ENCODE data around the gene MRPS15. TPM values are rescaled to one million over a fixed set of nuclear protein-coding genes. Genes with fewer than 3 reads are reported as not detected.
"Not testable (repeated sequence)": the region's sequence is repeated elsewhere in the genome, so short reads cannot be mapped to it uniquely, and the experiment has no call there.

The MRPS15 gene
- total RNA-seq, 1 donor from 2014 or later: 78.8 TPM

- Mint-ChIP-seq H3K36me3 (ENCODE audit: low read depth, unreplicated experiment) (no peaks in the 10 kb centered on the region), H3K4me3 (ENCODE audit: unreplicated experiment) (no peak overlapping the region), H3K27me3 (ENCODE audit: unreplicated experiment) (peaks cover 1% of the 10 kb centered on the region), H3K9me3 (ENCODE audit: unreplicated experiment) (no peaks in the 10 kb centered on the region), H3K4me1 (ENCODE audit: unreplicated experiment) (no peaks in the 10 kb centered on the region), H3K27ac (ENCODE audit: unreplicated experiment) (no peak overlapping the region)
- TF ChIP-seq, protein P1, sequence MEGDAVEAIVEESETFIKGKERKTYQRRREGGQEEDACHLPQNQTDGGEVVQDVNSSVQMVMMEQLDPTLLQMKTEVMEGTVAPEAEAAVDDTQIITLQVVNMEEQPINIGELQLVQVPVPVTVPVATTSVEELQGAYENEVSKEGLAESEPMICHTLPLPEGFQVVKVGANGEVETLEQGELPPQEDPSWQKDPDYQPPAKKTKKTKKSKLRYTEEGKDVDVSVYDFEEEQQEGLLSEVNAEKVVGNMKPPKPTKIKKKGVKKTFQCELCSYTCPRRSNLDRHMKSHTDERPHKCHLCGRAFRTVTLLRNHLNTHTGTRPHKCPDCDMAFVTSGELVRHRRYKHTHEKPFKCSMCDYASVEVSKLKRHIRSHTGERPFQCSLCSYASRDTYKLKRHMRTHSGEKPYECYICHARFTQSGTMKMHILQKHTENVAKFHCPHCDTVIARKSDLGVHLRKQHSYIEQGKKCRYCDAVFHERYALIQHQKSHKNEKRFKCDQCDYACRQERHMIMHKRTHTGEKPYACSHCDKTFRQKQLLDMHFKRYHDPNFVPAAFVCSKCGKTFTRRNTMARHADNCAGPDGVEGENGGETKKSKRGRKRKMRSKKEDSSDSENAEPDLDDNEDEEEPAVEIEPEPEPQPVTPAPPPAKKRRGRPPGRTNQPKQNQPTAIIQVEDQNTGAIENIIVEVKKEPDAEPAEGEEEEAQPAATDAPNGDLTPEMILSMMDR (IDR thresholded peaks at IDR 0.05; ENCODE audit: unreplicated experiment): no peak
- DNase-seq (ENCODE audit: low spot score): no peak
These were observed 44.1 kb upstream of the MRPS15 start for GRCh38 chr1:36508257-36508656.

- H3K4me1 Mint-ChIP-seq (ENCODE audit: unreplicated experiment): no peaks in the 10 kb centered on the region
- H3K27ac Mint-ChIP-seq (ENCODE audit: unreplicated experiment): no peak overlapping the region
- TF ChIP-seq, protein P1 (IDR thresholded peaks at IDR 0.05; ENCODE audit: unreplicated experiment): no peak
- H3K27me3 Mint-ChIP-seq (ENCODE audit: unreplicated experiment): no peaks in the 10 kb centered on the region
- H3K36me3 Mint-ChIP-seq (ENCODE audit: low read depth, unreplicated experiment): no peaks in the 10 kb centered on the region
- no peak for DNase-seq (ENCODE audit: low spot score)
- no peak overlapping the region for H3K4me3 Mint-ChIP-seq (ENCODE audit: unreplicated experiment)
- no peaks in the 10 kb centered on the region for H3K9me3 Mint-ChIP-seq (ENCODE audit: unreplicated experiment)
These were observed 42.2 kb upstream of the MRPS15 start for GRCh38 chr1:36506276-36506920.

- Mint-ChIP-seq H3K27me3 (ENCODE audit: unreplicated experiment) (no peaks in the 10 kb centered on the region), H3K36me3 (ENCODE audit: low read depth, unreplicated experiment) (no peaks in the 10 kb centered on the region), H3K9me3 (ENCODE audit: unreplicated experiment) (no peaks in the 10 kb centered on the region), H3K4me1 (ENCODE audit: unreplicated experiment) (no peaks in the 10 kb centered on the region), H3K27ac (ENCODE audit: unreplicated experiment) (no peak overlapping the region), H3K4me3 (ENCODE audit: unreplicated experiment) (no peak overlapping the region)
- DNase-seq (ENCODE audit: low spot score): no peak
- TF ChIP-seq, protein P1 (IDR thresholded peaks at IDR 0.05; ENCODE audit: unreplicated experiment): no peak
These were observed 39.5 kb upstream of the MRPS15 start for GRCh38 chr1:36503733-36504132.

GRCh38 chr1:36503159-36503558, 39.0 kb upstream of the MRPS15 start:
- no peaks in the 10 kb centered on the region for H3K36me3 Mint-ChIP-seq (ENCODE audit: low read depth, unreplicated experiment)
- no peaks in the 10 kb centered on the region for H3K4me1 Mint-ChIP-seq (ENCODE audit: unreplicated experiment)
- TF ChIP-seq, protein P1 (IDR thresholded peaks at IDR 0.05; ENCODE audit: unreplicated experiment): no peak
- no peak overlapping the region for H3K4me3 Mint-ChIP-seq (ENCODE audit: unreplicated experiment)
- no peak overlapping the region for H3K27ac Mint-ChIP-seq (ENCODE audit: unreplicated experiment)
- H3K9me3 Mint-ChIP-seq (ENCODE audit: unreplicated experiment): no peaks in the 10 kb centered on the region
- no peak for DNase-seq (ENCODE audit: low spot score)
- no peaks in the 10 kb centered on the region for H3K27me3 Mint-ChIP-seq (ENCODE audit: unreplicated experiment)

GRCh38 chr1:36502616-36503015, 38.4 kb upstream of the MRPS15 start:
- Mint-ChIP-seq H3K36me3 (ENCODE audit: low read depth, unreplicated experiment) (no peaks in the 10 kb centered on the region), H3K27ac (ENCODE audit: unreplicated experiment) (no peak overlapping the region), H3K27me3 (ENCODE audit: unreplicated experiment) (no peaks in the 10 kb centered on the region), H3K4me3 (ENCODE audit: unreplicated experiment) (no peak overlapping the region), H3K4me1 (ENCODE audit: unreplicated experiment) (no peaks in the 10 kb centered on the region), H3K9me3 (ENCODE audit: unreplicated experiment) (no peaks in the 10 kb centered on the region)
- TF ChIP-seq, protein P1 (IDR thresholded peaks at IDR 0.05; ENCODE audit: unreplicated experiment): no peak
- no peak for DNase-seq (ENCODE audit: low spot score)

- not testable (repeated sequence) for H3K27ac Mint-ChIP-seq (ENCODE audit: unreplicated experiment); DNase-seq (ENCODE audit: low spot score); H3K9me3 Mint-ChIP-seq (ENCODE audit: unreplicated experiment); H3K4me1 Mint-ChIP-seq (ENCODE audit: unreplicated experiment); H3K4me3 Mint-ChIP-seq (ENCODE audit: unreplicated experiment); H3K36me3 Mint-ChIP-seq (ENCODE audit: low read depth, unreplicated experiment); H3K27me3 Mint-ChIP-seq (ENCODE audit: unreplicated experiment)
These were observed 37.7 kb upstream of the MRPS15 start for GRCh38 chr1:36501911-36502310.
